DOHH2 (cell line): ENCODE data around the gene COL2A1.

Experiments
- H3F3A ChIP-seq: fragments of 200-600 bp; sonication (generic), shearing (Covaris generic); 2 replicates; pipeline ENCODE4 v1.6.0; 2016; ENCODE audit warnings: antibody characterized with exemption, mild to moderate bottlenecking; ENCODE audit not compliant: control insufficient read depth, insufficient read depth
- H3K27ac ChIP-seq: fragments of 200-600 bp; sonication (generic); 2 replicates; pipeline ENCODE4 v1.5.1; 2014; ENCODE audit warnings: low read depth, mild to moderate bottlenecking, low read length, moderate library complexity
- H3K27me3 ChIP-seq: fragments of 200-600 bp; sonication (generic); 2 replicates; pipeline ENCODE4 v1.6.1; 2014; ENCODE audit warnings: mild to moderate bottlenecking, low read length, mixed read lengths; ENCODE audit not compliant: control insufficient read depth
- H3K36me3 ChIP-seq: fragments of 200-600 bp; sonication (generic); 2 replicates; pipeline ENCODE4 v1.6.1; 2014; ENCODE audit warnings: mild to moderate bottlenecking, low read length, moderate library complexity, mixed read lengths; ENCODE audit not compliant: control insufficient read depth
- H3K4me1 ChIP-seq: fragments of 200-600 bp; sonication (generic); 2 replicates; pipeline ENCODE4 v1.6.1; 2014; ENCODE audit warnings: mild to moderate bottlenecking, low read length, mixed read lengths; ENCODE audit not compliant: control insufficient read depth
- H3K4me2 ChIP-seq: fragments of 200-600 bp; sonication (generic); 2 replicates; pipeline ENCODE4 v1.6.0; 2014; ENCODE audit warnings: mild to moderate bottlenecking, low read length, moderate library complexity
- H3K4me3 ChIP-seq: fragments of 200-600 bp; sonication (generic); 2 replicates; pipeline ENCODE4 v1.5.1; 2014; ENCODE audit warnings: mild to moderate bottlenecking, low read length, mixed read lengths
- H3K79me2 ChIP-seq: fragments of 200-600 bp; sonication (generic); 2 replicates; pipeline ENCODE4 v1.6.1; 2014; ENCODE audit warnings: mild to moderate bottlenecking, low read length, mixed read lengths; ENCODE audit not compliant: control insufficient read depth
- H3K9me2 ChIP-seq: fragments of 200-600 bp; sonication (generic); replicated peaks from 2 replicates; pipeline ENCODE4 v1.6.1; 2014; ENCODE audit warnings: mild to moderate bottlenecking, low read length, mixed read lengths; ENCODE audit not compliant: control insufficient read depth
- H3K9me3 ChIP-seq: fragments of 200-600 bp; sonication (generic); 2 replicates; pipeline ENCODE4 v1.6.1; 2014; ENCODE audit warnings: antibody characterized with exemption, low read length, mixed read lengths; ENCODE audit not compliant: control insufficient read depth, insufficient read depth
- H4K20me1 ChIP-seq: fragments of 200-600 bp; sonication (generic); 2 replicates; pipeline ENCODE4 v1.6.0; 2014; ENCODE audit warnings: low read depth, mild to moderate bottlenecking, antibody characterized with exemption, low read length, moderate library complexity; ENCODE audit not compliant: control insufficient read depth, insufficient read depth
- CTCF ChIP-seq: fragments of 200-600 bp; sonication (generic); IDR thresholded peaks from one replicate; pipeline ENCODE4 v1.5.1; 2014; ENCODE audit warnings: antibody characterized with exemption, mild to moderate bottlenecking, low read depth, low read length; ENCODE audit not compliant: poor library complexity, severe bottlenecking
- EZH2phosphoT487 ChIP-seq: fragments of 200-600 bp; sonication (generic); IDR thresholded peaks from 2 replicates; pipeline ENCODE4 v1.6.1; 2017; ENCODE audit warnings: borderline replicate concordance, mild to moderate bottlenecking, antibody characterized with exemption, low read length, moderate library complexity, mixed read lengths

Gene COL2A1

DNA sequence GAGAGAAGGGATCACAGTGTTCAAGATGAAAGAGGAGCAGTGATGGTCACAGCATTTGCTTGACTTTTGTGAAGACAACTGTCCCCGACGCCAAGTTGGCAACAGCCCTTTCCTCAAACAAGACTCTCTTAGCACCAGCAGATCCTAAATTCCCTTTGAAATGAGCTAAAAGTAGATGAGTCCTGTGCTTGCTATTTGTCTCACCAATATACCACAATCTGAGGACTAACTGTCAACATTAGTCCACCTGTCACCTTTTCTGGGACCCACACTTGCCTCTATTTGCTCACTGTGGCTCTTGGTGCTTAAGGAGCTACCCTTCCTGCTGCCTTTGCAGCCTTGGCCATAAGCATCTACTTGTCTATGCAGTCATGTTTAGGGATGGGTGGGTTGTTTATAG is 47.4 kb upstream of the COL2A1 start:
- Histone ChIP-seq H3K36me3 (peaks cover 48% of the 10 kb centered on the region), H3K4me1 (no peaks in the 10 kb centered on the region), H3K27ac (no peak overlapping the region), H3K4me3 (no peak overlapping the region), H3K4me2 (no peak overlapping the region), H3K9me3 (no peaks in the 10 kb centered on the region), H3K9me2 (no peaks in the 10 kb centered on the region), H4K20me1 (no peaks in the 10 kb centered on the region), H3K79me2 (no peaks in the 10 kb centered on the region), H3F3A (no peaks in the 10 kb centered on the region), H3K27me3 (no peaks in the 10 kb centered on the region)
- TF ChIP-seq EZH2phosphoT487: no peak
- no peak for TF ChIP-seq CTCF

DNA sequence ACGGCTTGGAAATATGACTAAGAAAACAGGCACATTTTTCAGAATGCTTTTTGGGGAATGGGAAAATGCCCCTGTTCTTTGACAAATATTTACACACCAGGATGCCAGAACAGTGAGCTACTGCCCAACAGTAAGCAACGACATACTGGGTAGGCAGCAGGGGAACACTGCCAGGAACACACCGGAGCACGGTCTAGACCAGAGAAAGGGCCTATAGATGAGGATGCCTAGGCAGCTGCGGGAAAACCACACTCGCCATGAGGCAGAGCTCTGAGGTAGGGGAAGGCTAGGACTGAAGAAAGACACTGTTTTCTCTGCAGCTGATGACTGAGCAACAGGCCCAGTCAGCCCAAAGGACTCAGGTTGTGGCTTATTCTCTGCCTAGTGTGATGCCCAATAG is 45.9 kb upstream of the COL2A1 start:
- TF ChIP-seq CTCF (no peak), EZH2phosphoT487 (no peak)
- no peaks in the 10 kb centered on the region for H3K9me3 ChIP-seq
- no peak overlapping the region for H3K27ac ChIP-seq
- H4K20me1 ChIP-seq: no peaks in the 10 kb centered on the region
- H3K4me1 ChIP-seq: no peaks in the 10 kb centered on the region
- no peak overlapping the region for H3K4me2 ChIP-seq
- H3K27me3 ChIP-seq: no peaks in the 10 kb centered on the region
- no peak overlapping the region for H3K4me3 ChIP-seq
- no peaks in the 10 kb centered on the region for H3K79me2 ChIP-seq
- no peaks in the 10 kb centered on the region for H3K9me2 ChIP-seq
- peaks cover 60% of the 10 kb centered on the region for H3K36me3 ChIP-seq
- no peaks in the 10 kb centered on the region for H3F3A ChIP-seq

GRCh38 chr12:48045965-48046518 is 41.8 kb upstream of the COL2A1 start:
- Histone ChIP-seq H3K36me3 (peaks cover 72% of the 10 kb centered on the region), H3K4me2 (no peak overlapping the region), H3F3A (no peaks in the 10 kb centered on the region), H3K4me3 (no peak overlapping the region), H3K79me2 (no peaks in the 10 kb centered on the region), H3K27ac (no peak overlapping the region), H3K4me1 (no peaks in the 10 kb centered on the region), H3K9me2 (no peaks in the 10 kb centered on the region), H3K27me3 (no peaks in the 10 kb centered on the region), H4K20me1 (no peaks in the 10 kb centered on the region), H3K9me3 (no peaks in the 10 kb centered on the region)
- no peak for TF ChIP-seq CTCF
- no peak for TF ChIP-seq EZH2phosphoT487
